ENCODE measurements around the gene ATP4A. TPM values are rescaled to one million over a fixed set of nuclear protein-coding genes. Genes with fewer than 3 reads are reported as not detected.

Gene ATP4A
- polyA plus RNA-seq, 1 donor from 2014 or later: not detected

- Histone ChIP-seq H3K4me3 (ENCODE audit: low read length) (no peak overlapping the region), H4K20me1 (ENCODE audit: insufficient read depth) (no peaks in the 10 kb centered on the region), H2AFZ (ENCODE audit: low read depth, low read length) (no peak overlapping the region), H3K9me2 (ENCODE audit: insufficient read depth, low read length) (no peaks in the 10 kb centered on the region), H3K9ac (ENCODE audit: low read length) (no peak overlapping the region), H3K27ac (ENCODE audit: low read length) (no peak overlapping the region), H3F3A (ENCODE audit: insufficient read depth, low read length, poor library complexity, severe bottlenecking) (no peaks in the 10 kb centered on the region), H3K4me2 (ENCODE audit: low read length) (no peak overlapping the region), H3K27me3 (ENCODE audit: insufficient read depth, low read depth, low read length) (no peaks in the 10 kb centered on the region), H3K79me2 (replicated peaks; ENCODE audit: insufficient read depth, low read length) (no peaks in the 10 kb centered on the region), H3K9me3 (ENCODE audit: low read length) (no peaks in the 10 kb centered on the region), H3K36me3 (ENCODE audit: insufficient read depth, low read length) (no peaks in the 10 kb centered on the region)
- TF ChIP-seq TAF1 (IDR thresholded peaks at IDR 0.05; ENCODE audit: low read depth) (no peak), EP300 (conservative IDR thresholded peaks at IDR 0.05; ENCODE audit: poor library complexity, severe bottlenecking) (no peak)
Measured at GRCh38 chr19:35571406-35571965, 8.0 kb upstream of the ATP4A start.

GRCh38 chr19:35569281-35569781 is 5.9 kb upstream of the ATP4A start:
- TF ChIP-seq EZH2 (IDR thresholded peaks at IDR 0.05; ENCODE audit: borderline replicate concordance, insufficient read depth, low read length, poor library complexity, severe bottlenecking) (no peak), CTCF (IDR thresholded peaks at IDR 0.05; ENCODE audit: poor library complexity, severe bottlenecking) (no peak), MXI1 (conservative IDR thresholded peaks at IDR 0.05; ENCODE audit: poor library complexity, severe bottlenecking) (no peak), RAD21 (conservative IDR thresholded peaks at IDR 0.05) (no peak), REST (IDR thresholded peaks at IDR 0.05; ENCODE audit: borderline replicate concordance) (no peak), TAF1 (IDR thresholded peaks at IDR 0.05; ENCODE audit: low read depth) (no peak), EP300 (conservative IDR thresholded peaks at IDR 0.05; ENCODE audit: poor library complexity, severe bottlenecking) (no peak), POLR2AphosphoS5 (IDR thresholded peaks at IDR 0.05) (no peak), SMC3 (conservative IDR thresholded peaks at IDR 0.05; ENCODE audit: poor library complexity) (no peak)
- H3K79me2 ChIP-seq (replicated peaks; ENCODE audit: insufficient read depth, low read length): no peaks in the 10 kb centered on the region

More at GRCh38 chr19:35569281-35569781, 5.9 kb upstream of the ATP4A start:
- no peaks in the 10 kb centered on the region for H3K9me3 ChIP-seq (ENCODE audit: low read length)
- H3K36me3 ChIP-seq (ENCODE audit: insufficient read depth, low read length): no peaks in the 10 kb centered on the region
- H3K4me3 ChIP-seq (ENCODE audit: low read length): no peak overlapping the region
- H3K4me2 ChIP-seq (ENCODE audit: low read length): no peak overlapping the region
- no peaks in the 10 kb centered on the region for H3K9me2 ChIP-seq (ENCODE audit: insufficient read depth, low read length)
- H3F3A ChIP-seq (ENCODE audit: insufficient read depth, low read length, poor library complexity, severe bottlenecking): no peaks in the 10 kb centered on the region
- no peak overlapping the region for H2AFZ ChIP-seq (ENCODE audit: low read depth, low read length)
- H3K27me3 ChIP-seq (ENCODE audit: insufficient read depth, low read depth, low read length): no peaks in the 10 kb centered on the region
- H3K9ac ChIP-seq (ENCODE audit: low read length): no peak overlapping the region
- H3K27ac ChIP-seq (ENCODE audit: low read length): no peak overlapping the region
- no peaks in the 10 kb centered on the region for H4K20me1 ChIP-seq (ENCODE audit: insufficient read depth)
